Kidney glomerular epithelial cell (primary cell): Measurements from ENCODE around the gene CCDC102A.
A peak's percentile ranks its signal among the peaks of the same experiment; 100 is the strongest.

Experiments
- DNase-seq: peaks from one replicate; lab custom pipeline; 2025; lab: John Stamatoyannopoulos, UW

Gene CCDC102A

GRCh38 chr16:57537581-57538234 is 1.3 kb upstream of the CCDC102A start:
- no peak for DNase-seq

DNA sequence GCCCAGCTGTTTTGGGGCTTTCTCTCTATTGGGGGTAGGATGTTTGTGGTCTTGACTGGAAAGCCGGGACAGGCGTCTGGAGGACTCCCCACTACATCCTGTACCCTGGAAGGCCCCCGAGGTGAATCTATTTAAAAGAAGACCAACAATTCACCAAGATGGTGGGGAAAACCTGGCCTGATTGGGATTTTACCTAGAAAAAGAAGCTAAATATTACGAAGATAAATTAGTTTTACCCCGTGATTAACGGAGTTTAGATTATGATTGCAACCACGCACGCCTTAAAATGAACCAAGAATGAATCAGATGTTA is 779 bp upstream of the CCDC102A start:
- no peak for DNase-seq

GRCh38 chr16:57535680-57536305 is 578 bp downstream of the CCDC102A start:
- peak; percentile 87 for DNase-seq

GRCh38 chr16:57534881-57535658 is 1.3 kb downstream of the CCDC102A start:
- no peak for DNase-seq

GRCh38 chr16:57534337-57534880 is 2.0 kb downstream of the CCDC102A start:
- no peak for DNase-seq

GRCh38 chr16:57533431-57534336 is 2.7 kb downstream of the CCDC102A start:
- DNase-seq, result no peak

DNA sequence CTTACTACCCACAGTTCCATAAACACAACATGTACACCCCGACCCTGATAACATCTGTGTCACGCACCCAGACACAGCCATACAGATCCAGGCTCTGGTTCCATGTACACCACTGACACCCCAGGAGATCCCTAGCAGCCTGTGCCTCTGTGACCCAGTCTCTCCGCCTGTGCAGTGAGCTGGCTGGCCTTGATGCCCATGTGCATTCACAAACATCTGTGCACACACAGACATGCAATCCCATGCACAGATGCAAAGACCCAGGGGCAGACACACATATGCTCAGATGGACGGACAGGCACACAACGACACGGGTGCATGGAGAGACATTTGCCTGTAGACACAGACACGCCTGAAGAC is 4.1 kb downstream of the CCDC102A start:
- DNase-seq, result no peak

GRCh38 chr16:57531635-57532265 is 4.6 kb downstream of the CCDC102A start:
- no peak for DNase-seq

- DNase-seq, result no peak
Observed at GRCh38 chr16:57531253-57531575, 5.2 kb downstream of the CCDC102A start.

GRCh38 chr16:57530522-57531252 is 5.7 kb downstream of the CCDC102A start:
- no peak for DNase-seq

GRCh38 chr16:57530104-57530521 is 6.3 kb downstream of the CCDC102A start:
- peak; percentile 71 for DNase-seq

DNA sequence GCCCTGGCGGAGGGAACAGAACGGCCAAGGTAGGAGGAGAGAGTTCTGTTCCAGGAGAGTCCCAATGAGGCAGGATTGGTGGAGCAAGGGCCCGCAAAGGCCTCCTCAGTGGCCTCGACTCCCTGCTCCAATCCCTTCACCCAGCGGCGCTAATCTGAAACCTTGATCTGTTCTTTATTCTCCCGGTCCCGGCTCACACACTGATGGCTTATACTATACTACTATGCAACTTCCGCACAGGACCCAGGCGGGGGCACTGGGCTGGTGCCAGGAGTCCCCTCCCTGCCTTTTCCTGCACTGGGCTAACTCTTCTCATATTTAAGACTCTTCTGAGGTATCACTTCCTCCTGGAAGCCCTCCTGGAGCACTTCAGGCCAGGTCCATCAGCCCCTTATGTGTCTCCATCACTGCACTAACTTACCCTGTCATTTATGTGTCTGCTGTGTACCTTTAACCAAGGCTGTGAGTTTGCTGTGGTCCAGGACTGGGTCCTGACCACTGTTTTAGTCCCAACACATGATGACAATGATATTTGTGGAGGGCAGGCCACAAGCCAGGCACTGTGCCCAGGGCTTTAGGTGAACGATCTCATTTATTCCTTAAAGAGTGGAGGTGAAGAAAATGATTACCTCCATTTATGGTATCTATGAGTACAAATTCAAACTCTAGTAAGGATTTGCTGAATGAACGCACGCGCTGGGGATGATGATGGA is 6.8 kb downstream of the CCDC102A start:
- no peak for DNase-seq

DNA sequence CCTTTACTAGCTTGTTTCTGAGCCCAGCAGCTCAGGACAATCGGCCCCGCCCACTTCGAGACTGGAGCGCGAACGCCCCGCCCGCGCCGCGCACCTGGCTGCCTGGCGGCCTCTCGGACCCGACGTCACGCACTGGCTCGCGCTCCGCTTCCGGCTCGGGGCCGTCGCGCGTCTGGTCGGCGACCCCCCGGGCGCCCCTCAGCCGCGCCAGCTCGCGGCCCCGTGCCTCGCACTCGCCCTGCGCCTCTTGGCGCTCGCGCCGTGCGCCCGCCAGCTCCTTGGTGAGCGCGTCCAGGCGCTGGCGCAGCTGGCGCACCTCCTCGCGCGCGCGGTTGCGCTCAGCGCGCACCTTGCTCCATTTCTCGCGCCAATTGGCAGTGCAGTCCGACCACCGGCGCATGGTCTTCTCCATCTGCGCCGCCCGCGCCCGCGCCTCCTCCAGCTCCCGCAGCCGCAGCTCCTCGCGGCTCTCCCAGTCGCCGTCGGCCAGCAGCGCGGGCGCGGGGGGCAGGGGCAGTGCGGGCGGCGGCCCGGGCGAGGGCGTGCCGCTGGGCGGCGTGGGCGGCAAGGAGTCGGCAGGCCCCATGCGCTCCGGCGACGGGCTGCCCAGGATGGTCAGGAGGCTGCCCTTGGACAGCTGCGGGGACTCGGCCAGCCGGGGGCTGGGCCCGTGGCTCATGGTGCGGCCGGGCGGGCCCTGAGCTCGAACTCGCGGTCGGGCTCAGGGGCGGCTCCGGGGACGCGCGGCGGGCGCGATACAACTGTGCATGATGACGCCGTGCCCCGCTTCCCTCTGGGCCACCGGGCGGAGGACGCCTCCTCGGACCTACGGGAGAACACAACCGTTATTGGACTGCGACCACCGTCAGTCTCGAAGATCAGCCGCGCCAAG is 7.6 kb downstream of the CCDC102A start:
- no peak for DNase-seq

- no peak for DNase-seq
Observed at GRCh38 chr16:57527610-57528360, 8.6 kb downstream of the CCDC102A start.

GRCh38 chr16:57527027-57527426 is 9.3 kb downstream of the CCDC102A start:
- no peak for DNase-seq

- DNase-seq, result no peak
Observed at GRCh38 chr16:57526498-57526897, 9.9 kb downstream of the CCDC102A start.

- peak; percentile 13 for DNase-seq
Observed at GRCh38 chr16:57525761-57526160, 10.6 kb downstream of the CCDC102A start.

DNA sequence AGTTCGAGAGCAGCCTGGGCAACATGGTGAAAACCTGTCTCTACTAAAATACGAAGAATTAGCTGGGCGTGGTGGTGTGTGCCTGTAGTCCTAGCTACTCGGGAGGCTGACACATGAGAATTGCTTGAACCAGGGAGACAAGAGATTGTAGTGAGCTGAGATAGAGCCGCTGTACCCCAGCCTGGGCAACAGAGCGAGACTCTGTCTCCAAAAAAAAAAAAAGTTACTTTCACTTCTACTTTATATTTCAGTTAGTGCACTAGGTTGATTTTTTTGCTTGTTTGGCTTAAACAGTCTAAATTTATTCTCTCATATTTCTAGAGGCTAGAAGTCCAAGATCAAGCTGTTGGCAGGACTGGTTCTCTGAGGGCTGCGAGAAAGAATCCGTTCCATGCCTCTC is 13.4 kb downstream of the CCDC102A start:
- no peak for DNase-seq
